GDM1 (cell line): ENCODE measurements around the gene PSMG4.

ENCODE experiments used
- DNase-seq: peaks from one replicate; lab custom pipeline; 2025; lab: John Stamatoyannopoulos, UW

Gene PSMG4

DNA sequence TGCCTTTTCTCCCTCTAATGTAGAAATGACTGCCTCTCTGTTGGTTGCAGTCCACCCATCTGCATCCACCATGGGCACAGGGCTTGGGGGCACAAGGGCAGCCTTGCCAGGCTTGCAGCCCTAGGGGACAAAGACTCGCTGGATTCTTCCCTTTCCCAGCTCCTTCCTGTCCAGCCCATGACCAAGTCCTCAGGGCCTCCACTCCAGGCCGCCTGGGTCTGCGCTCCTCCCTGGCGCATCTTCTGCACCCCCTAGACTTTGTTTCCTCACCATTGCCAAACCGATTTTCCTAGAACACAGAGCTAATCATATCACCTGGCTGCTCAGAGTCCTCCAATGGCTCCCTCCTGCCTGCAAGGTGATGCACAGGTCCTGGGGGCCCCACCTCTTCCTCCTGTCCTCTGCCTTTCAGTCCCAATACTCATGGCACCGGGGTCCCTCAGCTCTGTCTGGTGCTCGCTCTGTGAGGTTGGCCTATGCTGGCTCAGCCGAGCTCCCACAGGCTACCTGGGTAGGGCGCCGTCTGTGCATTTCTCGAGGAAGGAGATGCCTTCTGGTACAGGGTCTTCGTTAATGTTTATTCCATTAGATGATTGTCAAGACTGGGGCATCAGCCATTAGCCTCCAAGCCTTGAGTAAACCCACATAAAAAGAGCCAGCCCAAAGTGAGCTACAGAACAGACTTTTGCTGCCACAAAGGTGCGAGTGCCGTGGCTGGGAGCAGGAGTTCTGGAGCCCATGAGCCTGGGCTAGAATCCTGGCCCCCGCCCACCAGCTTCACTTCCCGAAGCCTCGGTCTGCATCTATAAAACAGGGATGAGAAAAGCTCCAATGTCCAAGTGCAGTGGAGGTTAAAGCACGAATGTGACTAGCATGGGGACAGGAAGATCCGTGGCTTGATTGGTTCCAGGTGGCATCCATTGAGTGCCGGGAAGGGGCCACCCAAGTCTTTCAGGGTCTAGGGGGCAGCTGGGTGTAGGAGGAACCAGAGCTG lies 17.7 kb downstream of the PSMG4 start:
- DNase-seq, result no peak

DNA sequence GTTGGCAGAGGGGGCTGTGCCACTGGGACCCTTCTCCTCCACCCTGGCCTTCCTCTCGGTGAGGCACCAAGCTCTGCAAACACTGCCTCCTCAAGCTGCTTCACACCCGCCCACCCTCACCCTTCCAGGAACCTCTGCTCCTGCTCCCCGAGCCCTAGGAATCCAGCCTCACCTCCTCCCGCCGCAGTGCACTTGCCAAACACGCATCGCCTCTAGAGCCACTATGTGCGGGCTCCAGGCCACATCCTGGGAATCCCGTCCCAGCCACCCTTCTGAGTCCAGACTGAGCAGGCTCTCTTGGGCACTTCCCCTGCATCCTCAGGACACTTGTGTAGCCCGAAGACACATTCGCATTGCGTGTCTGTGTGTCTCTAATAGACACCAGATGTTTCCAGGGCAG lies 18.5 kb downstream of the PSMG4 start:
- DNase-seq, result no peak

DNA sequence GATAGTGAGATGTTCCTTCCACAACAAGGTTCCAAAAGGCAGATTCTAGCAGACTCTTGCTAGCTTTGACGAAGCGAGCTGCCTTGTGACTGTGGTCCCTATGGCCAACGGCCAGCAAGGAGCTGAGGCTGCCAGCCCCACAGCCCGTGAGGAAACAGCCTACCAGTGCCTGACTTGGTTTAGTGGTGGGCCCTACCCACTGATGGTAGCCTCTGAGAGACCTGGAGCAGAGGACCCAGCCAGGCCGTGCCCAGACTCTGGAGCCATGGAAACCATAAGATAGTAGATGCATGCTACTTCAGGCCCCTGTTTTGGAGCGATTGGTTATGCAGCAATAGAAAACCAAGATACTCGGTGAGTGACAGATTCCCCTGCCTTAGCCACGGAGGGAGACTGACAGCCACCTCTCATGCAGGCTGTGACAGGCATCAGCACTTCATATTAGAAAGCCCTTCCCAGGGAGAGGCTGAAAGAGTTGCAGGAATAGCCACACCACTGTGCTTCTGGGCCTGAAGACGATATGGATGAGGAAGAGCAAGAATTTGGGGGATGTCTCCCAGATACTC lies 19.2 kb downstream of the PSMG4 start:
- DNase-seq, result no peak

DNA sequence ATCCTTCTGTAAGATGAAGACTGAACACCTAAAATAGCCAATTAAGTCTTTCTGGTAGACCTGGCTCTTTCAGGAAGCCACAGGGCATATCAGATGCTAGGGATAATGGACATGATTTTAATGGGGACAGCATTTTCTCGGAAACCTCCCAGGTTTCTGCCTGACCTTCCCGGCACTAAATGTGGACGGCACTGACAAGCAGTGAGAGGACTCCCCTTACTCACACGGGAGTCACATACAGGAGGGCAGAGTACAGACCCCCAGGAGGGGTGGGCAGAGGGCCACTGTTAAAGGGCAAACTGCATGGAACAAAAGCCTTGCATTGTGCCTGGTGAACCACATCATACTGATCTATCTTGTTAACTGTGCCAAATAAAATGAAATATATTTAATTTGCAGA lies 19.9 kb downstream of the PSMG4 start:
- DNase-seq, result no peak

DNA sequence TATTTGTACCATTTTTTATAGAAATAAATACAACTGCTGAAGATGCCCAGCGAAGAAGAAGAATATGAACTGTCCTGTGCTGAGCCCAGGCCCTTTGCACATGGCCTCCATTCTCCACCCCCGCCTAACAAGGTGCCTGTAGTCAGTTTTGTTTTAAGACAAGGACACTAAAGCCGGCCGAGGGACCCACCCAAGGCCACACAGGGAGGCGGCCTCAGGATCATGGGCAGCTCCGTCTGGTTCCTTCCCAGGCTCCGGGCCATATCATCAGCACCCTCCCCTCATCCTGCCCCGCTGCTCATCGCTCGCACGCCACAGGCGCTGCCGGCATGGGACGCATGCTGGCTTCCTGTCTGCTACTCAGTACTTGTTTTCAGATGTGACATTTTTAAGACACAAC lies 21.3 kb downstream of the PSMG4 start:
- no peak for DNase-seq

DNA sequence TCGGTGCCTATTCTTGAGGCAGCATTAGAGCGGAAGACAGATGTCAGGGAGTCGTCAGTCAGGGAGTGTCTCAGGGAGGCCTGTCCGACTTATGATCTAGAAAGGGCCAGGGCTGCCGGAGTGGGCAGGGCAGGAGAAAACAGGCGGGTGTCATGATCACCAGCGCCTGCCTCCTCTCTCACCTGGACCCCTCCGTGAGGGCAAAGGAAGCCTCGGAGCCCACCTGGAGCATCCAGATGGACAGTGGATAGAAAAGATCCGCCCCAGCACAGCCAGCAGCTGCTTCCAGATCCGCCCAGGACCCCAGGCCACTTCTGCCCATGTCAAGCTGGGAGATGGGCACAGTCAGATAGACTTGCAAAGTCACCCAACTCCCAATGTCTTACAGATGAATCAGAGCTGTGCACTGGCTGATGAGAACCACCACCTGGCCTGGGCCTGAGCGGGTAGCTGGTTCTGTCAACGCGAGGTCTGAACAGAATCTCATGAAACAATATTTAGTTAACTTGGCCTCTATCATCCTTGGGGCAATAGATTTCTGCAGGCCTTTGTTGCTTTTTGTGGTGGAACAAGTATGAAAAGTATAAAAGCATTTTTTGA lies 22.2 kb downstream of the PSMG4 start:
- no peak for DNase-seq

DNA sequence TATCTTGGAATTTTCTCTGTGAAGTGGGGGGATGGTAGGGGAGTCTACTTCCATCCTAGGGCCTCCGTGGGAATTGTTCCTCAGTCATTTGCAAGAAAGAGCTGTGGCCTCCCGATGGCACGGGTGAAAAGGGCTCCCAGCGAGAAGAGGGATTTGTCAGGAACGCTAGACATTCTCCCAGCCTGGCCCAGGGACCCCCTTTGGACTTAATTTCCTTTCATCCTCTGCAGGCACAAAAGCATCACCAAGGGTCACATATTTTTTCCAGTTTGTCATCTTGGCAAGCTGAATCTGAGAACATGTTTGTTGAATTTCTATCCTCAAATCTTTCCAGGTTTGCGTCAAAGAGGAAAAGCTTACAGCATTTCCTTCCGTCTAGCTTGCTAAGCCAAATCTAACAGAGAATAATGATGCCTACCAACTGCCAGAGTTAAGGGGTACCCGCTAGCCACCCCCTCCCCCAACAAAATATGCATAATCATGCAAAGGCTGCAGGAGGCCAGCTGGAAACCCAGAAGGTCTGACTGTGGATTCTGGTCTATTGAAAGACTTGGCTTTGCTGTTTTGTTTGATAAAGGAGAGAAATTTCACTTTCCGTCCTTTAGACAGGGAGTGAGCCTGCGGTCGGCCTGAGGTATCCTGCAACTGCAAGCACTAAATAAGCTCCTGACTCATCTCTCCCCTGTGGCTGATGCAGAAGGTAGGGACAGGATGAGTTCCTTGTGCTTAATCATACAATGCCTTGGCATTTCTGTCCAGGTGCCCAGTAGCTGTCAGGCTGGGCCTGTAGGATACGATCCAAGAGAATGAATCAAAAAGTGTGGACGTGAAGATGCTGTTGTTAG lies 23.1 kb downstream of the PSMG4 start:
- no peak for DNase-seq

DNA sequence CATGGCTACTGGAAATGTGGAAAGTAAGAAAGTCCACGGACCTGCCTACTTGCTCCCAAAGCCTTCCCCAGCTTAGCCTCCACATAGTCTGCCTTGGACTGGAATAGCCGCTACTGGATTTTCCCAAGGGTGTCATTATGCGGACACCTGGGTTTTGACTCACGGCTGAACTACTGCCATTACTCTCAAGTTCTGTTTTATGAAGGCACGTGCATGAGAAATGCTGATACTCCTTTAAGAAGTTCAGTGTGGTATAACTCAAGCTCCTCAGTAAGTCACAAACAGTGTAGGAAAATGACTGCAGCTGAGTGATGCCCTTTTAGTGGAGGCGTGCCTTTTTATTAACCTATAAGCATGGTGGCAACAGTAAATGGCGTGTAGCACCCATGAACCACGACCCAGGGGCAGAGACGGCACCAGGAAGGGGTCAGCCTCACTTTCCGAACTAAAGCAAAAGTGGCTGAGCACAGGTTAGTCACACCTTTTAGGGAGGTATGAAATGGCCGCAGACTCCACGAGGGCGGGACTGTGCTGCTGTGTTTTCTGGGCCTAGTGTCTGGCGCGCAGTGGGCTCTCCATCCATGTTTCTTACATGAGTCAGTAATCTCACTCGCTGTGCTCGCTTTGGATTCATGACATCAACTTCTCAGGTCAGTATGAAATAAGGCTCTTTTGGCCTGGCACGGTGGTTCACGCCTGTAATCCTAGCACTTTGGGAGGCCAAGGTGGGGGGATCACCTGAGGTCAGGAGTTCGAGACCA lies 23.9 kb downstream of the PSMG4 start:
- DNase-seq, result no peak

DNA sequence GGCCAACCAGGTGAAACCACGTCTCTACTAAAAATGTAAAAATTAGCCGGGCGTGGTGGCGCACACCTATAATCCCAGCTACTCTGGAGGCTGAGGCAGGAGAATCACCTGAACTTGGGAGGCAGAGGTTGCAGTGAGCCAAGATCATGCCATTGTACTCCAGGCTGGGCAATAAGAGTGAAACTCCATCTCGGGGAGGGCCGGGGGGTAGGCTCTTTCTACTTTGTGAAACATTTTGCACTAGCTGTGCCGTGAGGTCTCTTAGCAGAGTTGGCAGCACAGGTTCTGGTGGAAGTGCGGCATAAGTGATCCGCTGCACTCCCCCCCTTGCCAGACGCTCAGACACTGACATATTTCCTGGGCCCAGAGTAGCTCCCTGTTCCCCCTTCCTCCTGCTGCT lies 24.5 kb downstream of the PSMG4 start:
- no peak for DNase-seq

DNA sequence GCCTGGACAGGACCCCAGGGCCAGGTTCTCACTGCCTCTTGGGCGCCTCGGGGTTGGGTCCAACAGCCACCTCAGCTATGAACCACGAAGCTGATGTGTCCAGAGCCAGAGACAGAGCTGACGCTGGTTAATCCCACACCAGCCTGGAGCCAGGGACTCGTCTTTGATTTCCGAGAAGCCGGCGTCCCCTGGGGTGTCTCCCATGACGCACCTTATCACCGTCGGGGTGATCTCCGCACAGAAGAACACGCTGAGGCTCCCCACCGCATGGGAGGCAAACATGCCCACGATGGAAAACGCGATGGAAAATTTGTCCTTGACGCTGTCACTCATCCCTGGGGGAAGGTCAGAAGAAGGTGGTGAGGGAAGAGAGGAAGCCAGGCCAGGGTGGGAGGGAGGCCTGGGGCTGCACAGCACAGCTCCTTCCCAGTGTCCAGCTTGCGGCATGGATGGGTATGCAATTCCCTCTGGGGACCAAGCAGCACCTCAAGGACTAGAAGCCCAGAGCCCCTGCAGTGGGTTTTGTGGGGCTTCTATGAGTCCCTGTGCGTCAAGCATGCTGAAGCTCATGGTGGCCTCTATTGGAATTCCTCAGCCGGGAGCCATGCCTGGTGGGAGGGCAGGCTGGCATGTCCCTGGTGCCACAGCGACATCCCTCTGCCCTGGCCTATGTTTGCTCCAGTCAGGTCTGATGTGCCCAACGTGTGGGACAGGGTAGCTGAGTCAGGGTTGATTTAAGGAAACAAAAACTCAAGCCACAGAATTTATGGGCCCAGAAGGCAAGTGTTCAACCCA lies 25.1 kb downstream of the PSMG4 start:
- DNase-seq, result no peak

DNA sequence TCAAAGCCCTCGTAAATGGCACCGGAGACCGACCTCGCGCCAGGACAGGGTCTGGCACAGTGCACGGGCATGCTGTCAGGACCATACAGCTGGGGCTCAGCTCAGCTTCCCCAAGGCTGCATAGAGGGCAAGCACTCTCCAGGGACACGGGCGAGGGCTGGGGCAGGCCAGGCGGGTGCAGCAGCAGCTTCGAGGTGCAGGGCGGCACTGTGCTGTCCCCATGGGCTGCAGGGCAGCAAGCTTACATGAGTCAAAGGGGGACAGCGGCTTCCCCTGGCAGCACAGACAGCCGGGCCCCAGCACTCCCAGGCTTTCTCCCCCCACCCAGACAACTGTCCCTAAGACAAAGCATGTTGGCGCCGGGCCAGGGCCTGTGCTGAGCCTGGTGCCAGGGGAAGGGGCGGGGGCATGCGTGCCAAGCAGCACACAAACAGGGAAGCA lies 25.7 kb downstream of the PSMG4 start:
- no peak for DNase-seq

DNA sequence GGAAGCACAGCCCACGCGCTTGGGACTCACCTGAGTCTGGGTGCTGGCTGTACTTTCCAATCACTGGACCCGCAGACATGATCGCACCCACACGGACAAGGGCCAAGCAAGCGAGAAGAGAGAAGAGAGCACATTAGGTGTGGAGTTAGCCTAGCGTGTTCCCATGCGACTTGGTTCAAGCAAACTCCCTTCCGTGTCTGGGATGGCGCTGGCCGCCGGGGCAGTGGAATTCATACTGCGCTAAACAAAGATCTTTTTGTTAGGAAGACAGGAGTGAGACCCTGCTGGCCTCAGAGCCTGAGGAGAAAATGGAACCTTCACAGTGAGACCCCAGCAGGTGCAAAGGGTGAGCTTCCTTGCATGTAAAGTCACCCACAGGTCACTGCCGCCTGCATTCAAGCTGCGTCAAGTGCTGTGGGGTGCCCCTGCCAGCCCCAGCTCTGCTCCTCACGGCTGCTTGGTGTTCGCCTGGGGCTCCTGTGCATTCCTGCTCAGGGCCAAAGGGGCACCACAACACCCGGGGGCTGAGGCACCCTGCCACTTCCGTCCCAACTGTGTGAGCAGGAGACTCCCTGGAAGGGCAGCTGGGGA lies 26.4 kb downstream of the PSMG4 start:
- no peak for DNase-seq

DNA sequence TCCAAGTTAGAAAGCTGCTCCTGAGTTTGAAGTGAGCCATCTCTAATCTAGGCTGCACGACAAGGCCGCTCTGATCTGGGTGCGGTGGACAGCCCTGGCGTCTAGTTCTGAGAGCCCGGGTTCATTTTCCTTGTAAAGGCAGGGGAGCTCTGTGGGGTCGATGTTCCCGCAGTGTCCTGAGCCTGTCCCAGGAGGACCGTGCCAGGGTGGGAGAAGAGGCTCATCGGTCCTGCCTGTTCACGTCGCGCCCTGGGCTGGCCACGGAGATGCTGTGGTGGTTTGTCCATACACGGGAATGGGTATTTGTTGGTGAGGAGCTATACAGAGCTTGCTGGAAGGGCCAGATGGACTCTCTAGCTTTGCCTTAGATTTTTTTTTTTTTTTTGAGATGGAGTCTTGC lies 27.0 kb downstream of the PSMG4 start:
- DNase-seq, result no peak

DNA sequence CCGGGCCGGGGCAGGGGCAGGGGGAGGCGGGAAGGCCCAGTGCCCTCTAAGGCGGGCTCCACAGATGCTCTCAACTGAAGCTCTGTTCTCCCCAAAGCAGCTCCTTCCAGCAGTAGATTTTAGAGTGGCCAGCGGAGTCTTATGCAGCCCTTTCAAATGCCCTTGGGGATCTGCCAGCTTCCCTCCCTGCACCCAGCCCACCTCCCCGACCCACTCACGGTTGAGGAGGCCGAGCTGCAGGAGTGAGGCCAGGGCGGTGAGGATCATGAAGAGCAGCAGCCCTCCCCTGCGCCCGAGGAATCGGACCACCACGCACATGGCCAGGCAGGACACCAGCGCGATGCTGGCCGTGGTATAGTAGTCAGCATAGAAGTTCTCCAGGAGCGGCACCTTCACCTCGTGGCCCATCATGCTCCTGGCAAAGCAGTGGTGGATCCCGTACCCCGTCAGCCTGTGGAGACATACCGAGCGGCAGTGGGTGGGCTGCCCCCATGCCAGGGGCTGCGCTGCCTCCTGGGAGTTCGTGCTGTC lies 28.0 kb downstream of the PSMG4 start:
- DNase-seq, result no peak

DNA sequence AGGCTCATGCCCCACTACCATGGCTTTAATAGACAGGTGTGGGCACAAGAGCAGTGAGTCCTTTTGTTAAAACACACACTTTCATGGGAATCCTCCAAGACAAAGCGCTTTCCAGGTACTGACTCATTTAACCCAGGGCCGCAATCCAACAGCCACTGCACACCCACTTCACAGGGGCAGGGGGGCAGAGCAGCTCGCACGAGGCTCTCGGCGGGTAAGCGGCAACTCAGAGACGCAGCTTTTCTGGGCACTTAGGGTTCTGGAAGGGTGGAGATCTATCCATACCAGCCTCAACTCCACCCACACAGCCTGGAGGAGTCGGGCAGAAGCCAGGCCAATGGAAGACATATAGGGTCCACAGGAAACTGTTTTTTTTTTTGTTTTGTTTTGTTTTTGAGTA lies 28.6 kb downstream of the PSMG4 start:
- no peak for DNase-seq

DNA sequence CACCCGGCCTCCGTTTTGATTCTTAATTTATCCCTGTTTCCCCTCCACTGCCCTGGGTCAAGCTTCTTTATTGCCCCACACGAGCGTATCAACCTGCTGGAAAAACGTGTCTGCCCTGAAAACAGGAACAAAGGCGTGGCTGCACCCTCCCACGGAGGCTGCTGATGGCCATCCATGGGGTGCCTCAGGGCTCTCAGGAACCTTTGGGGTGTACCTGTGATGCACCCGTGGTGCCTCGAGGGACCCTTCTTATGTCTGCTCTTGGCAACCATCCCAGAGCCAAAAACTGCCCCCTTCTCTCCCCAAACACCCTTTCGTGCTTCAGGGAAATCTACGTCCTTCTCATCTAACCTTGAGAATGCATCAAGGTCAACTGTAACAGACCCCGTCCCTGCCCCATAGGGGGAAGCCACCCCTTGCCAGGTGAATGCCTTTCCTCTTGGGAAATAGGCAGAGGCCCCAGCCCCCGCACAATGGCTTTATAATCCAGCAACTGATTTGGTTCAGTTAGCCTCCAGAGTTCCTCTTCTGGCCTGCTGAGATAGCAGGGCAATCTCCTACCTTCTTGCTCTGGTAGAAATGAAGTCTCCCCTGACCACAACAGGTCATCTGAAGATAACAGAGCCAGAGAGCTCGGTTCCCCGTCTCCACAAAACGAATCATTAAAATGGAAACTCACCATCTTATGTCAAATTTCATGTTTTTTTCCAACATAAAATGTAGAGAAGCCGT lies 29.4 kb downstream of the PSMG4 start:
- no peak for DNase-seq

DNA sequence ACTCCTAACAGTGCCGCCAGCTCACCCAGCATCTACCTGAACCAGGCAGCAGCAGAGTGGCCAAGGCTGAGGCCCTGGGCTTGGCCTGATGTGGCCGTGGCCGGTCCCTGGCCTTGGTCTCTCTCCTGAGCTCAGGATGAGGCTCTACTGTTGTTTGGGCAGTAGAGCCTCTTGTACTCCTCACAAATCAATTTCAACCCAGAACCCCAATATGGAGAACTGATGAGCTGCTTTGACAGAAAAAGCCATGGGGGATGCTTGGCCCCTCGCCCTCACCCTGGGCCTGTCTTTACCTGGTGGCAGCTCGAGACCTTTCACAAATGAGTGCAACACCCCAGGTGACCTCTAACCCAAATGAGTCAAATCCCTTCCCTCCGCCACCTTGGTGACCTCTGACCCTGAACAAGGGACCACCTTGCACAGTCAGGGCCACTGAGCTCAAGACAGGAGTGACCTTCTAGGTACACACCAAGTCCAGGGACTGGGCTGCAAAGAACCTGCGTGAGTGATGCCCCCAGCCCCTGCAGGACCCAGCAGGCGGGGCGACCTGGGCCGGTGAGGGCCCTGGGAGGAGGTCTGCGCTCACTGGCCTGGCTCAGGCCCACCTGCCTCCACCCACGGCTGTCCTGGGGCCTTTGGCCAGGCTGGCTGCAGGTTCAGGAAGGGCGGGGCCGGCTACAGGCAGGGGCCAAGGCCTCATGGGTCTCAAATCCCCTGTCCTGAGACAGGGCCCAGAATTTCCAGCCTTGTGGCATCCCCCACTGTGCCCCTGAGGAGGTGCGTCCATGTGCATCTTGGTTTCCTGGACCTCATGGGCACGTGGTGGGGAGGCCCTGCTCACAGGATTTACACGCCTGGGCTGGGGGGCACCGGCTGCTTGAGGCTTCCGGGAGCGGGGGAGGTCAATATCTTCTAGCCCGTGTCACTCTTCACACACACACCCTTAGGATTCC lies 30.2 kb downstream of the PSMG4 start:
- no peak for DNase-seq

DNA sequence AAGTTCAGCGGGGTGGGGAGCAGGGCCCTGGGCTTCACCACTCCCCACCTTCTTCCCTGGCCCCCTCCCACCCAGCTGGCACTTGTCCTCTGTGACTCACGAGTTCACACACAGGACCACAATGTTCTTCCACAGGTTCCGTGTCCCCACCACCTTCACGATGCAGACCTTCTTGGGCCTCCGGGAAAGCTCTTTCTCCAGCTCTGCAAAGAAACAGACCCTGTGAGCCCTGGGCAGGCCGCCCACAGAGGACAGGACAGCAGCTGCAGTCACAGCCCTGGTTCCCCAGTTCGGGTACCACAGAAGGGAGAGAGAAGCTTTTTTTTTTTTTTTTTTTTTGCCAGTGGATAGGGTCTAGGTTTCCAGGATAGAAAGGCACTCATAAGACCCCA lies 30.9 kb downstream of the PSMG4 start:
- DNase-seq, result no peak
